HUES64 (cell line): Measurements from ENCODE around the gene PRPF8.
"Not testable (repeated sequence)": the region's sequence is repeated elsewhere in the genome, so short reads cannot be mapped to it uniquely, and the experiment has no call there.

Experiments used
- H3K27ac ChIP-seq: 2 replicates; pipeline ENCODE4 v1.7.0; 2013; ENCODE audit warnings: low read depth, low read length, inconsistent platforms
- H3K27me3 ChIP-seq: 2 replicates; pipeline ENCODE4 v1.6.1; 2013; ENCODE audit warnings: mild to moderate bottlenecking, low read length; ENCODE audit not compliant: insufficient read depth
- H3K36me3 ChIP-seq: 2 replicates; pipeline ENCODE4 v1.6.1; 2013; ENCODE audit warnings: mild to moderate bottlenecking, low read length; ENCODE audit not compliant: insufficient read depth
- H3K4me1 ChIP-seq: 2 replicates; pipeline ENCODE4 v1.6.1; 2013; ENCODE audit warnings: mild to moderate bottlenecking, low read length, moderate library complexity; ENCODE audit not compliant: insufficient read depth
- H3K4me3 ChIP-seq: 2 replicates; pipeline ENCODE4 v1.5.1; 2013; ENCODE audit warnings: mild to moderate bottlenecking, low read length, moderate library complexity
- H3K9ac ChIP-seq: 2 replicates; pipeline ENCODE4 v1.6.1; 2013; ENCODE audit warnings: mild to moderate bottlenecking, low read depth, low read length
- H3K9me3 ChIP-seq: 2 replicates; pipeline ENCODE4 v1.6.1; 2013; ENCODE audit warnings: low read depth, low read length; ENCODE audit not compliant: insufficient read depth
- WGBS: fragments of 150-250, 120-280 bp; methylation state at CpG from one replicate; pipeline ENCODE4 v1.1.7; 2013; ENCODE audit warnings: missing lambda C conversion rate; 5-methylcytosine and 5-hydroxymethylcytosine counted together

PRPF8 gene

GRCh38 chr17:1725642-1726511 is 41.2 kb upstream of the PRPF8 start:
- H3K36me3 ChIP-seq: no peaks in the 10 kb centered on the region
- no peaks in the 10 kb centered on the region for H3K4me1 ChIP-seq
- no peaks in the 10 kb centered on the region for H3K9me3 ChIP-seq
- H3K27ac ChIP-seq: no peak overlapping the region
- H3K4me3 ChIP-seq: no peak overlapping the region
- WGBS: 96% methylated on average over 54 of the region's 54 CpGs
- H3K9ac ChIP-seq: no peak overlapping the region
- H3K27me3 ChIP-seq: no peaks in the 10 kb centered on the region

- Histone ChIP-seq H3K4me3 (peak overlapping the region; percentile 65), H3K27ac (no peak overlapping the region), H3K9me3 (no peaks in the 10 kb centered on the region), H3K27me3 (no peaks in the 10 kb centered on the region), H3K36me3 (no peaks in the 10 kb centered on the region), H3K9ac (peak overlapping the region; percentile 74), H3K4me1 (no peaks in the 10 kb centered on the region)
- WGBS: 25% methylated on average over 51 of the region's 51 CpGs
These were observed 40.4 kb upstream of the PRPF8 start for GRCh38 chr17:1724869-1725641.

GRCh38 chr17:1724351-1724868 is 39.7 kb upstream of the PRPF8 start, which contains the start of gene WDR81:
Gene WDR81, plus strand, starts transcription at chr17:1724704. Its CDS starts 256 bp downstream, at chr17:1724960.
- Histone ChIP-seq H3K27ac (peak within 1 kb of the TSS; percentile 65), H3K27me3 (no peaks in the 10 kb centered on the region), H3K9me3 (no peaks in the 10 kb centered on the region), H3K4me1 (no peaks in the 10 kb centered on the region), H3K36me3 (no peaks in the 10 kb centered on the region), H3K9ac (peak within 1 kb of the TSS; percentile 74), H3K4me3 (peak within 1 kb of the TSS; percentile 65)
- 1% methylated on average over 57 of the region's 57 CpGs for WGBS

- WGBS: 97% methylated on average over 8 of the region's 8 CpGs
- not testable (repeated sequence) for H3K9me3 ChIP-seq, H3K36me3 ChIP-seq, H3K4me3 ChIP-seq, H3K27me3 ChIP-seq, H3K4me1 ChIP-seq, H3K27ac ChIP-seq, H3K9ac ChIP-seq
These were observed 37.4 kb upstream of the PRPF8 start for GRCh38 chr17:1722022-1722421.

- Histone ChIP-seq H3K27ac (no peak overlapping the region), H3K4me1 (peaks cover 4% of the 10 kb centered on the region; the same call in 1 of the 2 replicates), H3K27me3 (no peaks in the 10 kb centered on the region), H3K9me3 (no peaks in the 10 kb centered on the region), H3K36me3 (no peaks in the 10 kb centered on the region), H3K4me3 (no peak overlapping the region), H3K9ac (no peak overlapping the region)
- 58% methylated on average over 11 of the region's 11 CpGs for WGBS
These were observed 36.3 kb upstream of the PRPF8 start for GRCh38 chr17:1720856-1721386.

- 89% methylated on average over 19 of the region's 19 CpGs for WGBS
- peak overlapping the region; percentile 37; the same call in 1 of the 2 replicates for H3K27ac ChIP-seq
- H3K36me3 ChIP-seq: peaks cover under 1% of the 10 kb centered on the region; the same call in 1 of the 2 replicates
- no peak overlapping the region for H3K9ac ChIP-seq
- no peaks in the 10 kb centered on the region for H3K27me3 ChIP-seq
- no peak overlapping the region for H3K4me3 ChIP-seq
- H3K9me3 ChIP-seq: no peaks in the 10 kb centered on the region
- H3K4me1 ChIP-seq: peaks cover 13% of the 10 kb centered on the region; the same call in 1 of the 2 replicates
These were observed 33.9 kb upstream of the PRPF8 start for GRCh38 chr17:1718362-1719165.

GRCh38 chr17:1716912-1717695 is 32.4 kb upstream of the PRPF8 start:
- H3K4me3 ChIP-seq: peak overlapping the region; percentile 74
- no peaks in the 10 kb centered on the region for H3K9me3 ChIP-seq
- under 1% methylated on average over 13 of the region's 13 CpGs for WGBS
- H3K9ac ChIP-seq: peak overlapping the region; percentile 94
- H3K27me3 ChIP-seq: no peaks in the 10 kb centered on the region
- H3K36me3 ChIP-seq: peaks cover 15% of the 10 kb centered on the region; the same call in 1 of the 2 replicates
- H3K27ac ChIP-seq: peak overlapping the region; percentile 99
- peaks cover 19% of the 10 kb centered on the region; the same call in 1 of the 2 replicates for H3K4me1 ChIP-seq

GRCh38 chr17:1716076-1716911 is 31.6 kb upstream of the PRPF8 start:
- peaks cover under 1% of the 10 kb centered on the region; the same call in 1 of the 2 replicates for H3K27me3 ChIP-seq
- peaks cover 21% of the 10 kb centered on the region; the same call in 1 of the 2 replicates for H3K36me3 ChIP-seq
- under 1% methylated on average over 66 of the region's 70 CpGs for WGBS
- H3K4me3 ChIP-seq: peak overlapping the region; percentile 75
- no peaks in the 10 kb centered on the region for H3K9me3 ChIP-seq
- peak overlapping the region; percentile 94 for H3K9ac ChIP-seq
- H3K4me1 ChIP-seq: peaks cover 21% of the 10 kb centered on the region; the same call in 1 of the 2 replicates
- peak overlapping the region; percentile 99 for H3K27ac ChIP-seq

GRCh38 chr17:1715803-1716075 is 31.1 kb upstream of the PRPF8 start:
- Histone ChIP-seq H3K27me3 (peaks cover 6% of the 10 kb centered on the region; the same call in 1 of the 2 replicates), H3K4me3 (peak overlapping the region; percentile 75), H3K9ac (no peak overlapping the region), H3K9me3 (no peaks in the 10 kb centered on the region), H3K4me1 (peaks cover 26% of the 10 kb centered on the region; the same call in 1 of the 2 replicates), H3K36me3 (peaks cover 21% of the 10 kb centered on the region; the same call in 1 of the 2 replicates), H3K27ac (peak overlapping the region; percentile 84; the same call in 1 of the 2 replicates)
- 0% methylated on average over 20 of the region's 23 CpGs for WGBS
